Gastroesophageal sphincter (tissue), 4 donors: ENCODE measurements around the gene KCNMA1. TPM values are rescaled to one million over a fixed set of nuclear protein-coding genes. Genes with fewer than 3 reads are reported as not detected.

Experiments
- ATAC-seq: fragments of 150-250 bp; one replicate; pipeline ENCODE4 v1.9.1; 2016; ENCODE audit warnings: mild to moderate bottlenecking, moderate library complexity
- H3K27ac ChIP-seq, 4 donors: fragments of 200-600 bp; sonication (generic) in 3 of 4; 1 replicate in 3 of 4; 2 replicates in 1 of 4; pipeline ENCODE4 v1.5.1; 2016 to 2019
- H3K27me3 ChIP-seq: fragments of 200-600 bp; sonication (generic); one replicate; pipeline ENCODE4 v1.5.1; 2019
- H3K36me3 ChIP-seq, 2 donors: fragments of 200-600 bp; sonication (generic); one replicate each; pipeline ENCODE4 v1.5.1; 2019; ENCODE audit warnings: control low read depth in 1 of 2
- H3K4me1 ChIP-seq, 3 donors: fragments of 200-600 bp; sonication (generic); 1 replicate in 2 of 3; 2 replicates in 1 of 3; pipeline ENCODE4 v1.5.1; 2016 to 2019; ENCODE audit warnings: control low read depth in 2 of 3
- H3K4me3 ChIP-seq, 2 donors: fragments of 200-600 bp; sonication (generic); one replicate each; pipeline ENCODE4 v1.5.1; 2019; ENCODE audit warnings: mild to moderate bottlenecking in 1 of 2, moderate library complexity in 1 of 2
- H3K9me3 ChIP-seq, 3 donors: fragments of 200-600 bp; sonication (generic); one replicate each; pipeline ENCODE4 v1.5.1; 2017 to 2019; ENCODE audit warnings: control low read depth in 2 of 3
- CTCF ChIP-seq, 4 experiments: fragments of 200-600 bp in 2 of 4; fragments of 450-650 bp in 2 of 4; sonication (generic) in 1 of 4; IDR thresholded peaks; one replicate each; pipeline ENCODE4 v1.5.1; 2017 to 2019; ENCODE audit warnings: antibody characterized with exemption in 4 of 4, mild to moderate bottlenecking in 2 of 4, moderate library complexity in 2 of 4
- EP300 ChIP-seq: sonication (generic); formaldehyde crosslinking; IDR thresholded peaks from one replicate; pipeline ENCODE4 v1.6.1; 2017; ENCODE audit warnings: antibody characterized with exemption, mild to moderate bottlenecking
- POLR2A ChIP-seq, 2 donors: fragments of 450-650 bp; IDR thresholded peaks; one replicate each; pipeline ENCODE4 v1.6.1; 2017; ENCODE audit warnings: antibody characterized with exemption in 2 of 2, mild to moderate bottlenecking in 2 of 2, moderate library complexity in 1 of 2
- POLR2AphosphoS5 ChIP-seq: sonication (generic); formaldehyde crosslinking; IDR thresholded peaks from one replicate; pipeline ENCODE4 v1.6.1; 2017; ENCODE audit warnings: antibody characterized with exemption
- WGBS, 2 donors: methylation state at CpG; one replicate each; pipeline ENCODE4 v1.1.5; 2018; ENCODE audit warnings: low coverage in 1 of 2; 5-methylcytosine and 5-hydroxymethylcytosine counted together
- total RNA-seq, 4 donors: library from RNA; depleted of rRNA; stranded (reverse); fragments of >200 nt; gene quantifications; one replicate each; pipeline ENCODE4 v1.1.0, GENCODE V29; 2016

KCNMA1 gene
- total RNA-seq, 4 donors from 2014 or later, result 168 to 389 (median 323) TPM

GRCh38 chr10:77264107-77264506 is 373.5 kb downstream of the KCNMA1 start:
- Histone ChIP-seq H3K27me3 (no peaks in the 10 kb centered on the region), H3K36me3 (no peaks in the 10 kb centered on the region), H3K9me3 (no peaks in the 10 kb centered on the region), H3K27ac (no peak overlapping the region), H3K4me3 (no peak overlapping the region), H3K4me1 (peaks cover 0 to 40% (median 0%) of the 10 kb centered on the region in 3 donors)
- TF ChIP-seq POLR2A (IDR thresholded peaks at IDR 0.05) (no peak), EP300 (no peak), POLR2AphosphoS5 (no peak), CTCF (IDR thresholded peaks at IDR 0.05) (no peak)
- 67 to 86% methylated on average over 1 to 4 of the region's 4 CpGs for WGBS, 2 donors
- no peak for ATAC-seq

GRCh38 chr10:77263700-77264099 is 373.9 kb downstream of the KCNMA1 start:
- Histone ChIP-seq H3K27ac (no peak overlapping the region), H3K4me3 (no peak overlapping the region)

GRCh38 chr10:77261146-77261545 is 376.5 kb downstream of the KCNMA1 start:
- no peak for ATAC-seq
- Histone ChIP-seq H3K4me1 (peaks cover 0 to 12% (median 0%) of the 10 kb centered on the region in 3 donors), H3K4me3 (no peak overlapping the region), H3K36me3 (no peaks in the 10 kb centered on the region), H3K9me3 (no peaks in the 10 kb centered on the region), H3K27me3 (no peaks in the 10 kb centered on the region), H3K27ac (no peak overlapping the region)
- TF ChIP-seq EP300 (no peak), POLR2A (IDR thresholded peaks at IDR 0.05) (no peak), POLR2AphosphoS5 (no peak), CTCF (IDR thresholded peaks at IDR 0.05) (no peak)
- 83 to 99% methylated on average over 3 of the region's 3 CpGs for WGBS, 2 donors

More at GRCh38 chr10:77263700-77264099, 373.9 kb downstream of the KCNMA1 start:
- Histone ChIP-seq H3K27me3 (no peaks in the 10 kb centered on the region), H3K4me1 (peaks cover 0 to 38% (median 0%) of the 10 kb centered on the region in 3 donors), H3K9me3 (no peaks in the 10 kb centered on the region), H3K36me3 (no peaks in the 10 kb centered on the region)
- ATAC-seq, result no peak
- no peak for TF ChIP-seq CTCF (IDR thresholded peaks at IDR 0.05)
- TF ChIP-seq POLR2AphosphoS5, result no peak
- TF ChIP-seq EP300, result no peak
- no peak for TF ChIP-seq POLR2A (IDR thresholded peaks at IDR 0.05)
- WGBS, 2 donors, result 71 to 91% methylated on average over 4 of the region's 4 CpGs

- H3K9me3 ChIP-seq, result no peaks in the 10 kb centered on the region
- peaks cover 0 to 6% (median 0%) of the 10 kb centered on the region in 3 donors for H3K4me1 ChIP-seq
- no peak overlapping the region for H3K27ac ChIP-seq
- ATAC-seq, result no peak
- 74 to 81% methylated on average over 4 of the region's 4 CpGs for WGBS, 2 donors
- no peaks in the 10 kb centered on the region for H3K27me3 ChIP-seq
- TF ChIP-seq POLR2A (IDR thresholded peaks at IDR 0.05), result no peak
- no peak for TF ChIP-seq EP300
- no peak for TF ChIP-seq POLR2AphosphoS5
- no peak for TF ChIP-seq CTCF (IDR thresholded peaks at IDR 0.05)
- no peak overlapping the region for H3K4me3 ChIP-seq
- H3K36me3 ChIP-seq, result no peaks in the 10 kb centered on the region
Observed at GRCh38 chr10:77259171-77259874, 378.3 kb downstream of the KCNMA1 start.

- Histone ChIP-seq H3K27ac (no peak overlapping the region), H3K9me3 (no peaks in the 10 kb centered on the region), H3K4me3 (no peak overlapping the region), H3K36me3 (no peaks in the 10 kb centered on the region), H3K27me3 (no peaks in the 10 kb centered on the region), H3K4me1 (peaks cover 0 to 32% (median 5%) of the 10 kb centered on the region in 3 donors)
- TF ChIP-seq POLR2AphosphoS5 (no peak), POLR2A (IDR thresholded peaks at IDR 0.05) (no peak), CTCF (IDR thresholded peaks at IDR 0.05) (no peak), EP300 (no peak)
- no peak for ATAC-seq
- 91 to 95% methylated on average over 2 of the region's 2 CpGs for WGBS, 2 donors
Observed at GRCh38 chr10:77256346-77256745, 381.3 kb downstream of the KCNMA1 start.
